Activated T-cell treated with anti-CD3 and anti-CD28 coated beads, Interleukin-2, amount 50 U/mL, for 1 hour (primary cell): ENCODE results near the gene EPHB6.
A peak's percentile ranks its signal among the peaks of the same experiment; 100 is the strongest.

Experiments
- DNase-seq: peaks from one replicate; pipeline ENCODE4 v3.0.0-alpha.2; 2020

EPHB6 gene

DNA sequence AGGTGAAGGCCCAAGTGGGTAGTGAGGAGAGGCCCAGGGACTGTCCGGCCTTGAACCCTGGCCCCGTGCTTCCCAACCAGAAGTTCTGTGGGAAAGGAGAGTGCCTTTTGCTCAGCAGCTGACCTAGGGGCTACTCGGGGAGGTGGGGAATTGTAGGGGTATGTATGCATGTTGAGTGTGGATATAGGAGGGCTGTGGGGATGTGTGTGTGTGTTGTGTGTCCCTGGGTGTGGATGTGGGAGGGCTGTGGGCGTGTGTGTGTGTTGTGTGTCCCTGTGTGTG lies 12.2 kb downstream of the EPHB6 start:
- DNase-seq: no peak

DNA sequence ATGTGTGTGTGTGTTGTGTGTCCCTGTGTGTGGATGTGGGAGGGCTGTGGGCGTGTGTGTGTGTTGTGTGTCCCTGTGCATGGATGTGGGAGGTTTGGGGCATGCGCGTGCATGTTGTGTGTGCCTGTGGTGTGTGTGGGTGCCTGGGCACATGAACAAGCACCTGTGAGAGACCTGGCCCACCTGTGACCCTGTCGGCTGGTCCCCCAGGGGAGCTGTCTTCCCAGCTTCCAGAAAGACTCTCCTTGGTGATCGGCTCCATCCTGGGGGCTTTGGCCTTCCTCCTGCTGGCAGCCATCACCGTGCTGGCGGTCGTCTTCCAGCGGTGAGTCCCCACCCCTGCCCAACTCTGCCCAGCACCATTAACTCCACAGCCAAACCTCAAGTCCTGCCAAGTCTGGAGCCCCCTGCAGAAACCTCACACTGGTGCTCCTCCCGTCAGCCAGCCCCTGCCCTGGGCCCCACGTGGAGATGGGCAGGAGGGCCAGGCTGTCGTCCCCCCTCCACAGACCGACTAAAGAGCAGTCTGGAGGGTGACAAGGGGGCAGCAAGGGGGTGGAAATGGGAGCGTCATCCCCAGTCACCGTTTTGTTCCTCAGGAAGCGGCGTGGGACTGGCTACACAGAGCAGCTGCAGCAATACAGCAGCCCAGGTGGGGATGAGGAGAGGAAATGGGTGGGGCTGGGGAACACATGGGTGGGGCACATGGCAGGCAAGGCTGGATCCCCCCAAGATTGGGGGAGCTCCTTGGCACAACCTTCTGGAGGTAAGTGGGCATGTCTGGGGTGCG lies 12.7 kb downstream of the EPHB6 start:
- no peak for DNase-seq

DNA sequence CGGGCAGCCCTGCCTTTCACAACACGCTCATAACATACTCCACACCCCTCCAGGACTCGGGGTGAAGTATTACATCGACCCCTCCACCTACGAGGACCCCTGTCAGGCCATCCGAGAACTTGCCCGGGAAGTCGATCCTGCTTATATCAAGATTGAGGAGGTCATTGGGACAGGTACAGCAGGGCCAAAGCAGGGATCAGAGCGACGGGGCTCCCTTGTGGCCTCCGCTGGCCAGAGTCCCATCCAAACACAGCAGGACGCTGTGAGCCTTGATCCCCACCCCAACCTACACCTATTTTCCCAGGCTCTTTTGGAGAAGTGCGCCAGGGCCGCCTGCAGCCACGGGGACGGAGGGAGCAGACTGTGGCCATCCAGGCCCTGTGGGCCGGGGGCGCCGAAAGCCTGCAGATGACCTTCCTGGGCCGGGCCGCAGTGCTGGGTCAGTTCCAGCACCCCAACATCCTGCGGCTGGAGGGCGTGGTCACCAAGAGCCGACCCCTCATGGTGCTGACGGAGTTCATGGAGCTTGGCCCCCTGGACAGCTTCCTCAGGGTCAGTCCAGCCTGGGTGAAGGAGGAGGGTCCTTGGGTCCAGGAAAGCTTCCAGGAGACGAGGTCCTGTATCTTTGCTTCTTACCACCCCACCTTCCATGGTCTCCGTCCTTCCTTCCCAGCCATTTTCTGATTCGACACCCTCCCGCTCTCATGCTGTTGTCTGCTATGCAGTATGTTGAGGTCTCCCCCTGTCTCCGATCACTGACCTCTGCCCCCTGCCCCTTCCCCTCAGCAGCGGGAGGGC lies 13.5 kb downstream of the EPHB6 start:
- DNase-seq: no peak

DNA sequence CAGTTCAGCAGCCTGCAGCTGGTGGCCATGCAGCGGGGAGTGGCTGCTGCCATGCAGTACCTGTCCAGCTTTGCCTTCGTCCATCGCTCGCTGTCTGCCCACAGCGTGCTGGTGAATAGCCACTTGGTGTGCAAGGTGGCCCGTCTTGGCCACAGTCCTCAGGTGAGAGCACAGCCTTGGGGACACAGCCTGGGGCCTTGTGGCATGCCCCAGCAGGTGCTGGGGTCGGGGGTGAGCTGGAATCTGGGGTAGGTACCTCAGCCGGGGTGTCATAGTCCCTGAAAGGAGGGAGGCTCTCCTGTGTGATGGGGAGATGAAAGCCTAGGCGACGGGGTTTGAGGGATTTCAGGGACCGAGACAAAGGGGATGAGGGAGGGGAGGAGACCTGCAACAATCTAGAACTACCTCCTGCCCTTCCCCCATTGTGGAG lies 14.1 kb downstream of the EPHB6 start:
- DNase-seq: no peak

DNA sequence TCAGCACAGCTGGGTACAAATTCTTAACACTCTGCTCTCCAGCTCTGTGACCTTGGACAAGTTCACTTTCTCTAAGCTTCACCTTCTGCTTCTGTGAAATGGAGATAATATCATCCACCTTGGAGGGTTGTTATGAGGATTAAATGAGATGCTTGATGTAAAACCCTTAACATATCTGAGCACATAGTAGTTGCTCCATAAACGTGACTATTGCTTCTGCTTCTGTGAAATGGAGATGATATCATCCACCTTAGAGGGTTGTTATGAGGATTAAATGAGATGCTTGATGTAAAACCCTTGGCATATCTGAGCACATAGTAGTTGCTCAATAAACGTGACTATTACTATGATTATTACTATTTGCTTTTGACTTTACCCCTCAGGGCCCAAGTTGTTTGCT lies 14.6 kb downstream of the EPHB6 start:
- no peak for DNase-seq

DNA sequence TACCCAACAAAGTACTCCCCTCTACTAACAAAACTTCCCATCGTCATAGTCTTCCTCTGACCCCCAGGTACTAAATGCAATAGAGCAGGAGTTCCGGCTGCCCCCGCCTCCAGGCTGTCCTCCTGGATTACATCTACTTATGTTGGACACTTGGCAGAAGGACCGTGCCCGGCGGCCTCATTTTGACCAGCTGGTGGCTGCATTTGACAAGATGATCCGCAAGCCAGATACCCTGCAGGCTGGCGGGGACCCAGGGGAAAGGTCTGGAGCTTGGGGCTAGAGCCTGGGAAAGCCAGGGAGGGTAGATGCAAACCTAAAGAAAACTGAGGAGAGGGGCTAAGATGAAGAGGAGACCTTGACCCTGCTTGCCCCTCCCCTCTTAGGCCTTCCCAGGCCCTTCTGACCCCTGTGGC lies 15.3 kb downstream of the EPHB6 start:
- DNase-seq: no peak

DNA sequence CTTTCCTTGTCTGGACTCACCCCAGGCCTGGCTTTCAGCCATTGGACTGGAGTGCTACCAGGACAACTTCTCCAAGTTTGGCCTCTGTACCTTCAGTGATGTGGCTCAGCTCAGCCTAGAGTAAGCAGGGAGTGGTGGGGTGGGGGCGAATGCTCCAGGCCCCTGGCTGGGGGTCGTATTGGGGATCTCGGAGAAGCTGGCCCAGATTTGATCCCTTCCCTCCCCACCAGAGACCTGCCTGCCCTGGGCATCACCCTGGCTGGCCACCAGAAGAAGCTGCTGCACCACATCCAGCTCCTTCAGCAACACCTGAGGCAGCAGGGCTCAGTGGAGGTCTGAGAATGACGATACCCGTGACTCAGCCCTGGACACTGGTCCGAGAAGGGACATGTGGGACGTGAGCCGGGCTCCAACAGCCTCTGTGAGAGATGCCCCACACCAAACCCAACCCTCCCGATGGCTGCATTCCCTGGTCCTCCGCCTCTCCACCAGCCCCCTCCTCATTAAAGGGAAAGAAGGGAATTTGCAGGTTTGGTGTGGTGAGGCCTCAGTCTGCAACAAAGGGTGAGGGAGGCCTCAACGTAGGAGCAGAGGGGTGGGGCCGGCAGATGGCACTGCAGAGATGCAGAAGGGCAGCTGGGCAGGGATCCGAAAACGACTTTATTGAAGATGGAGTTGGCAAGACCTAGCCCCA lies 15.8 kb downstream of the EPHB6 start:
- no peak for DNase-seq

DNA sequence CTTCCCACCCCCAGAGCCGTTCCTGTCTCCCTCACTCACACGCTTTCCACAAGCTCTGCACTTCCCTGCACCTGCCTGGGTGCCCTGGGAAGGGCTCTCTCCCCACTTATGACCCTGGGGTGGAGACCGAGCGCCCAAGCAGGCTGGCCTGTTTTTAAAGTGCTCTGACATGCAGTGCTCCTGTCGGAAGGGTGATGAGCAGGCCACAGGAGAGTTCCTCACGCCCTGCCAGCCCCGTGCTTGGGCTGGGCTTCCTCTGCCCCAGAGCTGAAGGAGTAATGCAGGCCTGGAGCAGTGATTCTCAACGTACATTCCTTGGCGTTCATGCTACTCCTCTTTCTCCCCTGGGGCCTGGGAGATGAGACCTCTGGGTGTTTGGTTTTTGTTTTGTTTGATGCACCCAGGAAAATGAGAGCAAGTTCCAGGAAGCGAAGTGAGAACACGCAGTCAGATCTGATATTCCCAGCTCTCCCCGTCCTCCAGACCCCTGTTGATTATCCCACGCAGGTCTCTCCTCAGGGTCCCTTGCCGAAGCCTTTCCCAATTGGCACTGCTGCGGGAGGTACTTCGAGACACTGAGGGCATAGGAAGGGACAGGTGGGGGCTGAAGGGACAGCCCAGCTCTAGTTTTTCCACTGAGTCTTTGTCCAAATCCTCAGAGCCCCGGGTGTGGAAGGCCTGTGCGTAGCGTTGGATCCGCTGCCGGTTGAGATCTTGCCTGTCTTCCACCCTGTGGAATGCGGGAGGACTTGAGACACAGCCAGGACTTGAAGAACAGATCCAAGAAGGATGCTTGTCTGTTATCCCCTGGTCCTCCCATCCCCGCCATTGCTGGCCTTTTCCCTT lies 16.6 kb downstream of the EPHB6 start:
- no peak for DNase-seq

DNA sequence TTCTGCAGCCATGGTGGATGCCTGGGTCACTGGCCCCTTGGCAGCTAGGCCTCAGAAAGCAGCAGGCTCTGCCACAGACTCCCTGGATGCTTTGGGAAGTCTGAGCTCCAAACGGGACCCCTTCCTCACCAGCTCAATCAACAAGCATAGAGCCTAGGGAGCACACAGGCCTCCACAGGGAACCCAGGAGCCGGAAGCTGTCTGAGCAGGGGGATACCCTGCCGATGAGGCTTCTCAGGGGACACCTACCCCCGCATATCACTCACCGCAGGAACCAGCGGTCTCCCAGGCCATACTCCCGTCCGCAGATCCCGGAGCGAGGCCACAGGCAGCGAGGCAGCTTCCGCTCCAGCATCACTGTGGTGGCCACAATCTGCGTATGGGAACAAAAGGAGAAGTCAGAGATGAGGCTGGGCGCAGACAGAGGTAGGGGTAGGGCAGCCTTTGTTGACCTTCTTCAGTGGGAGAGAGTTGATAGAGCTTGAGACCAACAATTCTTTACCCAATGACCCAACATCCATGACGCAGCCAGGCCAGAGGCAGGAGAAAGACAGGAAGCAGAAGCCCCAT lies 17.3 kb downstream of the EPHB6 start:
- DNase-seq: no peak

DNA sequence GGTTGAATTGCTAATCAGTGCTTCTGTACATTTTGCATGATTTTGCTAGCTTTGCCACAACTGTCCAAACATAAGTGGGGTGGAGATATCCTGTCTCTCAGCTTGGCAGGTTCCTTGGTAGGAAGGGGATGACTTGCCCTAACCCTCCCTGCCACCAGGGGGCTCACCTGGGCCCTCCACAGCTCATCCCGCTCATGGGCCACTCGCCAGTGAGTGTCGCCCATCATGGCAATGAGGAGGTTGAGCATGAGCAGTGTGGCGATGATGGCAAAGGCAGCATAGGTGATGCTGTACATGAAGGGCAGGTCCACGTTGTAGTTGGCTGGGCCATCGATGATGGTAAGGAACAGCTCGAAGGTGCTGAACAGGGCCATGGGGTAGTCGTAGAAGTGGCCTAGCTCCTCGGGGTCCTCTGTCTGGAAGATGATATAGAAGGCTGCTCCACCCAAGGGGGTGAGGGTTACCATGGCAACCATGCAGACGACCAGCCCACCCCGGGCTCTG lies 18.5 kb downstream of the EPHB6 start:
- peak; percentile 35 for DNase-seq

DNA sequence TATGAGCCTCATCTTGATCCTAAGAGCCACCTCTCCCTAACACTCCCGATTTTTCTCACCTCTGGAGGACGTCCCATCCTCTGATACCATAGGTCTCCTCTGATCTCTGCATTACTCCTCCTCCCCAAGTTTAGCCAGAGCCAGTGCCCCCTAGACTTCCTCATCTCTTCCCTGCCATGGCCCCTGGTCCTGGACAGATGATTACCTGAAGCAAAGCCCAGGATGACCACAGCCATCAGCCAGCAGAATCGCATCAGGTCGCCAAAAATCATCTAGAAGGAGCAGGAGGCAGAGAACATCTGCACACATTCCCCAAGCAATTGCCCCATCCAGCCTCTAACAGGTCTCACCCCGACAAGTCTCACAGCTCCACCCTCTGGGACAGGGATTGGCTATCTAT lies 19.0 kb downstream of the EPHB6 start:
- DNase-seq: no peak

DNA sequence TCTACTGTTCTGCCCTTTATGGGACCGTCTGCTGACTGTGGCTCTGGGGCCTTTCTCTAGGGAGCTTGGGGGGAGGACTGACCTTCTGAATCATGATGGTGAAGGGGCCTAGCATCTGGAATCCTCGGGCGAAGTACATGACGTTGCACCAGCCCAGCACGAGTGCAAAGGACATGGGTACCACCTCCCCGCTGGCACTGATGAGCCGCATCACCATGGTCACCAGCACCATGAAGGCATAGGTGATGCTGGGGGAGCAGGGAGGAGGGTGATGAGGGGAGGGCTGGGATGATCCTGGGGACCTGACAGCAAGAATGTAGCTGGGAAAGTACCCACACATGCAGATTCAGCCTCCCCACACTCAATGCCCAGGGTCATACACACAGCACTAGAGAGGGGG lies 19.5 kb downstream of the EPHB6 start:
- no peak for DNase-seq

DNA sequence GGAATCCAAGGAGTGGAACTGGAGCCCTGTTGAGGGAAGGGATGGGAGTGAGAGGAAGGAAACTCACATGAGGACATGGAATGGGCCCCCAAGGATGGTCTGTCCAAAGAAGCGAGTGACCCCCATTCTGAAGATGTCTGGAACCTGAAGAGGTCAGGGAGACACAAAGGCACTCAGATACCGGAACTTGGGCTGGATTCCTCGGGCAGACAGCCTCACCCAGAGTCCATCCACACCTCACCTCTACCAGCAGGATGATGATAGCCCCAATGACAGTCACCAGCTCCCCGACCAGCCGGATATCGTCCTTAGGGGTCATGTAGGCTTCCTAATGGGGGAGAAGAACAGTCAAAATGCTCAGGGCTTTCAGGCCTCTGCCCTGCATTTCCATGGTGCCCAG lies 20.0 kb downstream of the EPHB6 start:
- no peak for DNase-seq

DNA sequence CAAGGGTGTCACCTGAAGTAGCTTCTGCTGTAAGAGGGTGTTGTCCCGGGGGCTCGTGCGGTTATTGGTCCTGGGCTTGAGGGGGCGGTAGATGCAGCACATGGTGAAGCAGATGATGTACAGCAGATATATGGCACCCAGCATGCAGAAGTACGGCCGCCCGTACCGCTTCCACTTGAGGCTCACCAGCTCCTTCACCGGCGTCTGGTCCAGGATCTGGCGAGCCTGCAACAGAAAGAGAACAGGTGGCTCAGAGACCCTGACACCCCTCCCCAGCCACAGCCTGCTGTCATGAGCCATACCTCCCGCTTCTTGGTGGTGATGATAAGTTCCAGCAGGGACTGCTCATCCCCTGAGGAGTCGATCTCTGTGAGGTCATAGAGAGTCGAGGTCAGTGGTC lies 20.6 kb downstream of the EPHB6 start:
- no peak for DNase-seq

DNA sequence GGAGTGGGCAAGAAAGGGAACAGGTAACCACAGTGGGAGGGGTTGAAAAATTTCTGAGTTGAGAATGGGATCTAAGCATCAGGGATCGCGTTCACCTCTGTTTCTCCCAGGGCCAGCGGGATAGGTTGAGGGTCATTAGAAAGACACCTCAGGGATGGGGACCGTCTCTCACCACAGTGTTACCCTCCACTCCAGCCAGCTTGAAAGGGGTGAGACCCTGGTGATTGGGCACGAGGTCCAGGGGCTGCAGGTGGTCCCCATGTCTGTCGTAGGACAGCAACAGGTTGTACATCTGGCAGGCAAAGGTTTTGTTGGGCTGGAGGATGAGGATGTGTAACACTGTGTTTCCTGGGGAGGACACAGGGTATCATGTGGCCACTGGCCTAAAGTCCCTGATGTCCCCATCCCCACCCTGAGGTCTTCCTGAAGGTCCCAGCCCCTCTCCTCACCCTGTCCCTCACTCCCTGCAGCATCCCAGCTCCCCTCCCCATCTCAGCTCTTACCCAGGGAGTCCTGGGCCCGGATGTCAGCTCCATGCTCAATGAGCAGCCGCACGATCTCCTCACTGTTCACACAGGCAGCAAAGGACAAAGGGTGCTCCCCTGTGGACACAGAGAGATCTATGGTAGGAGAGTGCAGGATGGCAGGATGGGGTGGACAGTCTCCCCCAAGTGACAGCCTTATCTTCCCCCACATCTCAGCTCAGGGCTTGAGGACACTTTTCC lies 21.5 kb downstream of the EPHB6 start:
- DNase-seq: no peak

DNA sequence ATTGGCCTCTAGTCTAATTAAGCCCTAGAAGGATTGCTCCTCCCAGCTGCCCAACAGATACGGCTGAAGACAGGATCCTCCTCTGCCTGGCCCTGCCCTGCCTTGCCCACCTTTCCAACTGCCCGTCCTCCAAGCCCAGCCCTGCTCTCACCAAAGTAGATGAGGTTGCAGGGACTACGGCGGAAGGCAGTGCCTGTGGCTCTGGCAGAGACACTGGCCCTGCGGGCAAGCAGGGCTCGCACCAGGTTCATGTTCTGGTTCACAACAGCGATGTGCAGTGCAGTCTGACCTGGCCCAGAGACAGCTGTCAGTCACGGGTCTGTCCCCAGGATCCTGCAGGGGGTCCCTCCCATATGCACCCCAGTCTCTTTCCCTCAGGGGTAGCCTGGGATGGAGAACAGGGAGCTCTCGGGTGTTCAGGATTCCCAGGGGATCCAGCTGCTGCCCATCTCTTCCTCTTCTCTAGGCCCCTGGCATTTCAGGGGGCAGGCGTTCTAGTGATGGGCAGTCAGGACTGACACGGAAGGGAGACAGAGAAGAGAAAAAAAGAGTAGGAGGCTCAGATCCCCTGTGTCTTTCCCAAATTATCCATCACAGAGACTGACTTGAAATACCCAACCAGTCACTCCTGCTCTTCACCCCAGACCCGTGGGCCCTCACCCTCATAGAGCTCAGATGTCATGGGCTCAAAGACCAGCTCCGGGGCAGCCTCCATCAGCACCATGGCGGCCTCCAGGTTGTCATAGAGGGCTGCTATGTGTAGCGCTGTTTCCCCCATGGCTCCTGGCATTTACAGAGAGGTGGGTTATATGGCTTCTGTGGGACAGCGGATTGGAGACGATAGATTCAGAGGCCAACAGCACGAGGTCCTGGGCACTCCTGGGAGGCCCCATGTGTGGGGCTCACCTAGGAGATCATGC lies 22.4 kb downstream of the EPHB6 start:
- no peak for DNase-seq

DNA sequence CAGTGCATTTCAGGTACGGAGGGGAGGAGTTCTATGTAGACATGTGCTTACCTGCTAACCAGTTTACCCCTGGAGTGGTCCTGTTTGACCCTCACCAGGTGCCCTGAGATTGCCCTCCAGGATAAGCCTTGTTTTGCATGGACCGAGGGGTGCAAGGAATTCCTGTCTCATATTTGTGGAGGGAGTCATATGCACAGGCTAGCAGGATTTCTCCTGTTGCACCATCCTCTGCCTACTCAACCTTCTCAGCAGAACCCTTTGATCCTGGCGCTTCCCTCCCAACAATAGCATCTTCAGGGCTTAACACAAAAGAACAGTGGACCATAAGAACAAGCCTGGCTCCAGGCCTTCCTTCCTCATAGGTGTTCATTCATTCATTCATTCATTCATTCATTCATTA lies 23.4 kb downstream of the EPHB6 start:
- no peak for DNase-seq

DNA sequence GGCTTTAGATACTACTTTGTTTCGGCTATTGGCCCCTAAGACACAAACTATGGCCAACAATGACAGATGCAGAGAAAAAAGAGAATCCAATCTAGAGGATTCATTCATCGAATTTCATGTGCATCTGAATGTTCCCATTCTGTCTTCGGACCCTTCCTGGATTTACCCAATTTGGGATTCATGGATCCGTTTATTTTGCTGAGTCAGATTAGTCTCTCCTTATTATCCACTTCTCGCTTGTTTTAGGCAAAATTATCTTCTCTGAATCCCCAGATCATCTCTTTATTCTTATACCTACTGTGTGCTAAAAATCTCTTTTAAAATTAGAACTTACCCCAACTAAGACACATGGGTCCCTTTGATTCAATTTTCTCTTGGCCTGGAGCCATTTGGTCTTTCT lies 24.2 kb downstream of the EPHB6 start:
- no peak for DNase-seq

DNA sequence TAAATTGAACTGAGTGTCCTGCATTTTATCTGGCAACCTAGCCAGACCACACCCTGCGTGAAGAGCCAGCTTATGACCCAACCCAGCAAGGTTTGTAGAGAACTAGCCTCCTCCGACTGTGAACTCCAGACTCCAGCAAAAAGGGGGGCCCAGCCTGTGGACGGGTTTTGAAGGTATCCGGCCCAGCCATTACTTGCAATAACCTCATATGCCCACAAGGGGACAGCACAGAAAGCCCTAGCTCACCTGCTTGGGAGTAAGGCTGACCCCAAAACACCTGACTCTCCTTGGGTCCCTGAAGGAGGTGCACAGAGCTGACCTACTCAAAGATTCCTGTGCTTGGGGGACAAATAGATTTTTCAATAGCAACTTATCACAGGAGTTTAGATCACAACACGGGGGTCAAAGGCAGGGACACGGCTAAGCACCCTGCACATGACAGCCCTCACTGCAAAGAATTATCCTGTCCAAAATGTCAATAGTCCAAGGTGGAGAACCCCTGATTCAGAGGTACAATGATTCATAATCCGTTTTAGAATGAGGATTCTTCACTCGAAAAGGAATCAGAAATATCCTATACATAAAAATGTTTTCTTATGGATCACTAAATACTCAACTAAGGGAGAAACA lies 26.1 kb downstream of the EPHB6 start:
- DNase-seq: peak; percentile 44
